Measurements from ENCODE around the gene GJB5. TPM values are rescaled to one million over a fixed set of nuclear protein-coding genes. Genes with fewer than 3 reads are reported as not detected.
A peak's percentile ranks its signal among the peaks of the same experiment; 100 is the strongest.

The GJB5 gene
- total RNA-seq, 1 donor from 2014 or later = not detected

DNA sequence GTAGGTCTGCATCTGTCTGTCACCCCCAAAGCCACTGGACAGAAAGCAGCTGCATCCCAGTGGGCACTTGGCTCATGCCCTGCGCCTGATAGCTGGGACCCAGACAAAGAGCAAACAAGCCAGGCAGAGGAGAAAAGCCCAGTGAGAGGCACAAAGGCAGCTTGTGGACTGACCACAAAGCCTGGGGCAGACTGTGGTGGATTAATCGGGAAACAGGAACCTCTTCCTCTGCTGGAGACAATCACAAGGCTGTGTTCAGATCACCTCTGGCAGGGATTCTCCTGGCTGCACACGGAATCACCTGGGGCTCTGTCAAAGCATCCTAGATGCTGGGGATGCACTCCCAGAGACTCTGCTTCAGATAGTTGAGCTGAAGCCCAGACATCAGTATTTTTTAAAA, 15.2 kb upstream of the GJB5 start:
- H3K36me3 ChIP-seq = no peaks in the 10 kb centered on the region
- intact Hi-C loops (cut with micrococcal nuclease) = no loop called here
- no peaks in the 10 kb centered on the region for H3K9me3 ChIP-seq (replicated peaks)
- no peak for DNase-seq
- no peak for TF ChIP-seq CTCF (IDR thresholded peaks at IDR 0.05; ENCODE audit: borderline replicate concordance)
- no peaks in the 10 kb centered on the region for H3K4me1 ChIP-seq
- H3K27ac ChIP-seq (replicated peaks) = no peak overlapping the region
- peaks cover 83% of the 10 kb centered on the region for H3K27me3 ChIP-seq (ENCODE audit: low read depth)
- H3K4me3 ChIP-seq = no peak overlapping the region

GRCh38 chr1:34740161-34740868, 14.5 kb upstream of the GJB5 start:
- no peak for TF ChIP-seq CTCF (IDR thresholded peaks at IDR 0.05; ENCODE audit: borderline replicate concordance)
- Histone ChIP-seq H3K27me3 (ENCODE audit: low read depth) (peaks cover 83% of the 10 kb centered on the region), H3K4me1 (no peaks in the 10 kb centered on the region), H3K9me3 (replicated peaks) (no peaks in the 10 kb centered on the region), H3K4me3 (no peak overlapping the region), H3K36me3 (no peaks in the 10 kb centered on the region), H3K27ac (replicated peaks) (no peak overlapping the region)
- no peak for DNase-seq
- intact Hi-C loops (cut with micrococcal nuclease) = no loop called here

GRCh38 chr1:34742667-34743270, 12.1 kb upstream of the GJB5 start:
- Histone ChIP-seq H3K4me3 (no peak overlapping the region), H3K9me3 (replicated peaks) (no peaks in the 10 kb centered on the region), H3K36me3 (no peaks in the 10 kb centered on the region), H3K27ac (replicated peaks) (no peak overlapping the region), H3K27me3 (ENCODE audit: low read depth) (peaks cover 83% of the 10 kb centered on the region), H3K4me1 (no peaks in the 10 kb centered on the region)
- peak; percentile 69 for DNase-seq
- intact Hi-C loops (cut with micrococcal nuclease) = no loop called here
- peak; percentile 96 for TF ChIP-seq CTCF (IDR thresholded peaks at IDR 0.05; ENCODE audit: borderline replicate concordance)

- no peaks in the 10 kb centered on the region for H3K4me1 ChIP-seq
- H3K4me3 ChIP-seq = no peak overlapping the region
- no peak for DNase-seq
- no peaks in the 10 kb centered on the region for H3K36me3 ChIP-seq
- intact Hi-C loops (cut with micrococcal nuclease) = no loop called here
- H3K27ac ChIP-seq (replicated peaks) = no peak overlapping the region
- peaks cover 84% of the 10 kb centered on the region for H3K27me3 ChIP-seq (ENCODE audit: low read depth)
- TF ChIP-seq CTCF (IDR thresholded peaks at IDR 0.05; ENCODE audit: borderline replicate concordance) = no peak
- no peaks in the 10 kb centered on the region for H3K9me3 ChIP-seq (replicated peaks)
Observed at GRCh38 chr1:34743775-34744174, 11.1 kb upstream of the GJB5 start.

GRCh38 chr1:34744851-34745250, 10.0 kb upstream of the GJB5 start:
- Histone ChIP-seq H3K27ac (replicated peaks) (no peak overlapping the region), H3K36me3 (no peaks in the 10 kb centered on the region), H3K27me3 (ENCODE audit: low read depth) (peaks cover 73% of the 10 kb centered on the region), H3K9me3 (replicated peaks) (no peaks in the 10 kb centered on the region), H3K4me1 (no peaks in the 10 kb centered on the region), H3K4me3 (no peak overlapping the region)
- no peak for DNase-seq
- no peak for TF ChIP-seq CTCF (IDR thresholded peaks at IDR 0.05; ENCODE audit: borderline replicate concordance)
- intact Hi-C loops (cut with micrococcal nuclease) = no loop called here
